GM10248 (cell line): ENCODE data around the gene INSR.

Experiments used
- CTCF ChIA-PET: fragments of 300-600 bp; sonication (Branson Sonifier 250); formaldehyde crosslinking; extraction: SDS; loops from one replicate; lab custom pipeline; 2021; ENCODE audit warnings: antibody characterized with exemption; lab: Yijun Ruan, JAX
- POLR2A ChIA-PET: fragments of 350-650 bp; sonication (Branson Sonifier 250); formaldehyde crosslinking; extraction: SDS; loops from one replicate; lab custom pipeline; 2020; ENCODE audit warnings: antibody characterized with exemption; lab: Yijun Ruan, JAX
- DNase-seq: peaks from one replicate; pipeline ENCODE4 v3.0.0; 2012; ENCODE audit errors: extremely low spot score
- CTCF ChIP-seq: IDR thresholded peaks from 2 replicates; pipeline ENCODE4 v1.5.1; 2012; ENCODE audit warnings: mild to moderate bottlenecking, low read depth; ENCODE audit errors: extremely low read depth, missing control alignments, control extremely low read depth

INSR gene

GRCh38 chr19:7247155-7247554 is 47.1 kb downstream of the INSR start:
- ChIA-PET CTCF (interaction anchor here (1.2 to 1.5 kb wide), 3 partner anchors 25 to 94 kb away, joined by 3 read pairs; no protein-coding TSS in a partner anchor), POLR2A (no interaction called here)
- TF ChIP-seq CTCF: no peak
- DNase-seq: no peak

GRCh38 chr19:7246601-7247000 is 47.6 kb downstream of the INSR start:
- DNase-seq: no peak
- CTCF ChIA-PET: interaction anchor here (0.8 to 1.5 kb wide), 5 partner anchors 10 to 38 kb away, joined by 3 read pairs; no protein-coding TSS in a partner anchor
- POLR2A ChIA-PET: no interaction called here
- no peak for TF ChIP-seq CTCF

- peak; percentile 58 for DNase-seq
- CTCF ChIA-PET: interaction anchor here (0.7 to 1.5 kb wide), 2 partner anchors 30 to 35 kb away, joined by 3 read pairs; no protein-coding TSS in a partner anchor
- TF ChIP-seq CTCF: no peak
- POLR2A ChIA-PET: interaction anchor here (0.6 kb wide), 3 partner anchors 295 to 1058 kb away, joined by 3 to 4 read pairs (median 3); partner anchors contain the start of gene SLC25A23
Measured at GRCh38 chr19:7242601-7243258, 51.5 kb downstream of the INSR start.

GRCh38 chr19:7238051-7238450 is 56.2 kb downstream of the INSR start:
- POLR2A ChIA-PET: no interaction called here
- CTCF ChIA-PET: no interaction called here
- TF ChIP-seq CTCF: no peak
- no peak for DNase-seq

- CTCF ChIA-PET: interaction anchor here (1.0 to 1.5 kb wide), 3 partner anchors 10 to 102 kb away, joined by 3 to 5 read pairs (median 4); no protein-coding TSS in a partner anchor
- POLR2A ChIA-PET: no interaction called here
- no peak for TF ChIP-seq CTCF
Measured at GRCh38 chr19:7236153-7236552, 58.1 kb downstream of the INSR start.

GRCh38 chr19:7230826-7231225 is 63.4 kb downstream of the INSR start:
- DNase-seq: no peak
- ChIA-PET CTCF (interaction anchor here (0.9 to 1.5 kb wide), 5 partner anchors 15 to 714 kb away, joined by 3 read pairs; no protein-coding TSS in a partner anchor), POLR2A (no interaction called here)
- no peak for TF ChIP-seq CTCF

More at GRCh38 chr19:7236153-7236552, 58.1 kb downstream of the INSR start:
- no peak for DNase-seq
